ENCODE results near the gene RNF25. TPM values are rescaled to one million over a fixed set of nuclear protein-coding genes. Genes with fewer than 3 reads are reported as not detected.

RNF25 gene
- total and polyA plus RNA-seq, 2 of the 8 experiments (the other 6 are each of a cell fraction or from before 2014, with no cell fraction given): 19.6 to 29.6 TPM

GRCh38 chr2:218710334-218710686 is 38.5 kb upstream of the RNF25 start:
- Histone ChIP-seq H3K9me3 (ENCODE audit: insufficient read depth in 2 of 2, low read depth in 1 of 2, low read length in 1 of 2) (no peaks in the 10 kb centered on the region), H2BK5ac (ENCODE audit: low read depth, low read length) (no peak overlapping the region), H3K56ac (replicated peaks; ENCODE audit: insufficient read length, low read depth, low read length) (no peak overlapping the region), H2BK12ac (ENCODE audit: low read depth, low read length) (no peak overlapping the region), H4K20me1 (replicated peaks in 1 of 2; ENCODE audit: control insufficient read depth in 1 of 2, insufficient read depth in 2 of 2, low read length in 2 of 2) (peaks cover 0 to 4% of the 10 kb centered on the region in 2 experiments), H2BK120ac (replicated peaks; ENCODE audit: low read depth, low read length) (no peak overlapping the region), H4K8ac (ENCODE audit: extremely low read depth, insufficient read depth, low read length) (peak overlapping the region; percentile 39), H3K4ac (replicated peaks; ENCODE audit: insufficient read length, low read depth, low read length) (no peak overlapping the region), H3K79me2 (ENCODE audit: control insufficient read depth in 1 of 2, insufficient read depth in 2 of 2, low read length in 2 of 2) (peaks cover 4 to 39% of the 10 kb centered on the region in 2 experiments), H3K23me2 (ENCODE audit: low read depth, low read length) (0 out of 2 replicates have a peak, but pooled peaks cover 2% of the 10 kb centered on the region), H2AFZ (ENCODE audit: low read length) (peak overlapping the region; percentile 87), H3K14ac (ENCODE audit: insufficient read length) (no peak overlapping the region), H3K23ac (ENCODE audit: insufficient read length) (no peak overlapping the region), H3K27ac (ENCODE audit: low read depth, low read length) (no peak overlapping the region), H3K18ac (ENCODE audit: extremely low read depth, low read length) (no peak overlapping the region), H4K5ac (ENCODE audit: insufficient read length, low read depth, low read length) (peak overlapping the region; percentile 79), H2AK5ac (ENCODE audit: low read depth, low read length) (no peak overlapping the region), H2BK20ac (ENCODE audit: low read length) (no peak overlapping the region), H4K91ac (replicated peaks; ENCODE audit: insufficient read length, low read length) (no peak overlapping the region), H2BK15ac (ENCODE audit: low read length) (no peak overlapping the region), H3K4me2 (ENCODE audit: insufficient read depth in 1 of 2, low read depth in 2 of 2, low read length in 2 of 2) (peak overlapping the region; percentile 56 to 74), H3K36me3 (ENCODE audit: control insufficient read depth in 2 of 4, insufficient read depth in 4 of 4, low read length in 3 of 4) (no peaks in the 10 kb centered on the region; a peak in 1 of 8 replicates), H3K4me3 (ENCODE audit: extremely low read depth in 1 of 4, insufficient read depth in 2 of 4, low read depth in 3 of 4, low read length in 4 of 4) (peak overlapping the region in 3 of 4 experiments; percentile 21 to 89 (median 85); a peak in 5 of 8 replicates), H3K79me1 (ENCODE audit: low read depth, low read length) (peaks cover 7% of the 10 kb centered on the region; the same call in 1 of the 2 replicates), H3K27me3 (replicated peaks in 1 of 4; ENCODE audit: control insufficient read depth in 3 of 4, extremely low read depth in 1 of 4, insufficient read depth in 3 of 4, low read length in 3 of 4) (no peaks in the 10 kb centered on the region), H3K4me1 (replicated peaks in 1 of 4; ENCODE audit: control insufficient read depth in 3 of 4, insufficient read depth in 4 of 4, low read length in 3 of 4) (peaks cover 0 to 4% (median 1%) of the 10 kb centered on the region in 4 experiments; a peak in 4 of 7 replicates), H3K9ac (replicated peaks in 1 of 4; ENCODE audit: extremely low read depth in 1 of 4, low read depth in 3 of 4, low read length in 3 of 4) (no peak overlapping the region)
- ChIA-PET POLR2A (ENCODE audit: partially characterized antibody) (interaction anchor here (0.7 to 2.3 kb wide), 11 partner anchors 8 to 112 kb away, joined by 3 to 14 read pairs (median 3); partner anchors contain the start of genes BCS1L, RNF25, STK36 and ZNF142), CTCF (ENCODE audit: partially characterized antibody) (interaction anchor here (0.6 to 2.7 kb wide), 13 partner anchors 8 to 138 kb away, joined by 3 to 17 read pairs (median 6); partner anchors contain the start of genes BCS1L and ZNF142)
- FAIRE-seq (no peak), DNase-seq (ENCODE audit: low read depth in 1 of 2, low spot score in 2 of 2) (no peak)
- TF ChIP-seq HDAC6 (IDR thresholded peaks at IDR 0.05; ENCODE audit: low read depth, low read length): no peak
- peak in 1 of 2 experiments; percentile 36; a peak in 1 of 3 replicates for TF ChIP-seq POLR2A (IDR thresholded peaks at IDR 0.05; ENCODE audit: control extremely low read depth in 1 of 2, low read depth in 2 of 2, low read length in 2 of 2)
- no peak for TF ChIP-seq TAF1 (IDR thresholded peaks at IDR 0.05; ENCODE audit: low read depth, low read length)
- 54% methylated on average over 14 of the region's 14 CpGs; no CpG with 5 or more reads in 1 of the 2 experiments for WGBS, 2 experiments (ENCODE audit: extremely low coverage in 1 of 2, insufficient coverage in 1 of 2, insufficient read length in 1 of 2, insufficient replicate concordance in 2 of 2, low coverage in 1 of 2, low lambda C conversion rate in 2 of 2, missing lambda C conversion rate in 1 of 2)

Data from H1 (cell line).